AG09309 (cell line): Measurements from ENCODE around the gene FNDC3B.

Experiments
- DNase-seq: peaks from one replicate; pipeline ENCODE4 v3.0.0-alpha.2; 2010; ENCODE audit warnings: low read depth
- H3K4me3 ChIP-seq: 2 replicates; pipeline ENCODE4 v1.5.1; 2011; ENCODE audit warnings: mild to moderate bottlenecking, low read depth, low read length, moderate library complexity; ENCODE audit not compliant: control insufficient read depth
- CTCF ChIP-seq: IDR thresholded peaks from 2 replicates; pipeline ENCODE4 v1.5.1; 2011; ENCODE audit warnings: mild to moderate bottlenecking, low read depth, low read length, inconsistent platforms; ENCODE audit not compliant: insufficient read depth, control insufficient read depth; ENCODE audit errors: missing control alignments

The FNDC3B gene

GRCh38 chr3:172329070-172329469, 289.7 kb downstream of the FNDC3B start:
- no peak for TF ChIP-seq CTCF
- no peak for DNase-seq
- no peak overlapping the region for H3K4me3 ChIP-seq

- DNase-seq = no peak
- TF ChIP-seq CTCF = no peak
- H3K4me3 ChIP-seq = no peak overlapping the region
These were observed 291.0 kb downstream of the FNDC3B start for GRCh38 chr3:172330413-172330812.

- no peak for DNase-seq
- peak; percentile 86 for TF ChIP-seq CTCF
These were observed 293.1 kb downstream of the FNDC3B start for GRCh38 chr3:172332256-172333041.

GRCh38 chr3:172333042-172333377, 293.6 kb downstream of the FNDC3B start:
- DNase-seq = no peak
- TF ChIP-seq CTCF = no peak
- H3K4me3 ChIP-seq = no peak overlapping the region

More at GRCh38 chr3:172332256-172333041, 293.1 kb downstream of the FNDC3B start:
- H3K4me3 ChIP-seq = no peak overlapping the region

- H3K4me3 ChIP-seq = no peak overlapping the region
- no peak for DNase-seq
- TF ChIP-seq CTCF = peak; percentile 26
These were observed 294.5 kb downstream of the FNDC3B start for GRCh38 chr3:172333692-172334457.

GRCh38 chr3:172334671-172335207, 295.4 kb downstream of the FNDC3B start:
- TF ChIP-seq CTCF = no peak
- no peak for DNase-seq
- H3K4me3 ChIP-seq = no peak overlapping the region
